Prostate gland (tissue), 2 donors: ENCODE results near the gene HDAC4. TPM values are rescaled to one million over a fixed set of nuclear protein-coding genes. Genes with fewer than 3 reads are reported as not detected.

ENCODE experiments used
- DNase-seq: peaks from one replicate; pipeline ENCODE4 v3.0.0-alpha.2; 2019; ENCODE audit warnings: low spot score
- H3K27ac ChIP-seq, 2 donors: fragments of 200-600 bp; sonication (generic); 2 replicates each; pipeline ENCODE4 v1.5.1; 2017 to 2019
- H3K27me3 ChIP-seq: fragments of 200-600 bp; sonication (generic); replicated peaks from 2 replicates; pipeline ENCODE4 v1.5.1; 2019; ENCODE audit not compliant: insufficient read depth
- H3K36me3 ChIP-seq, 2 donors: fragments of 200-600 bp; sonication (generic); 1 replicate in 1 of 2; 2 replicates in 1 of 2; pipeline versions ENCODE4 v1.5.1 to v1.8.1; 2017 to 2019
- H3K4me1 ChIP-seq: fragments of 200-600 bp; sonication (generic); replicated peaks from 2 replicates; pipeline ENCODE4 v1.5.1; 2019
- H3K4me3 ChIP-seq, 2 donors: fragments of 200-600 bp; sonication (generic); 2 replicates each; pipeline ENCODE4 v1.5.1; 2017 to 2019
- H3K9me3 ChIP-seq: fragments of 200-600 bp; sonication (generic); 2 replicates; pipeline ENCODE4 v1.5.1; 2017
- CTCF ChIP-seq, 4 experiments: fragments of 200-600 bp in 2 of 4; fragments of 450-650 bp in 2 of 4; sonication (generic) in 2 of 4; IDR thresholded peaks; 1 replicate in 3 of 4; 2 replicates in 1 of 4; pipeline ENCODE4 v1.5.1; 2016 to 2019; ENCODE audit warnings: antibody characterized with exemption in 4 of 4, mild to moderate bottlenecking in 2 of 4, moderate library complexity in 2 of 4
- POLR2A ChIP-seq: fragments of 450-650 bp; IDR thresholded peaks from one replicate; pipeline ENCODE4 v1.6.1; 2016; ENCODE audit warnings: antibody characterized with exemption, mild to moderate bottlenecking
- POLR2AphosphoS5 ChIP-seq: sonication (generic); formaldehyde crosslinking; IDR thresholded peaks from one replicate; pipeline ENCODE4 v1.6.1; 2017; ENCODE audit warnings: antibody characterized with exemption
- WGBS: methylation state at CpG from one replicate; pipeline ENCODE4 v1.1.5; 2018; 5-methylcytosine and 5-hydroxymethylcytosine counted together
- intact Hi-C: fragments of 100-400 bp; cut with DNase I; formaldehyde crosslinking; loops from one replicate; pipeline ENCODE4 v1.14.2; 2022
- total RNA-seq, 2 donors: library from RNA; depleted of rRNA; stranded (reverse); fragments of >200 nt; gene quantifications; one replicate each; pipeline ENCODE4 v1.1.0, GENCODE V29; 2016

HDAC4 gene
- total RNA-seq, 2 donors from 2014 or later, result 41.8 to 44.2 TPM

DNA sequence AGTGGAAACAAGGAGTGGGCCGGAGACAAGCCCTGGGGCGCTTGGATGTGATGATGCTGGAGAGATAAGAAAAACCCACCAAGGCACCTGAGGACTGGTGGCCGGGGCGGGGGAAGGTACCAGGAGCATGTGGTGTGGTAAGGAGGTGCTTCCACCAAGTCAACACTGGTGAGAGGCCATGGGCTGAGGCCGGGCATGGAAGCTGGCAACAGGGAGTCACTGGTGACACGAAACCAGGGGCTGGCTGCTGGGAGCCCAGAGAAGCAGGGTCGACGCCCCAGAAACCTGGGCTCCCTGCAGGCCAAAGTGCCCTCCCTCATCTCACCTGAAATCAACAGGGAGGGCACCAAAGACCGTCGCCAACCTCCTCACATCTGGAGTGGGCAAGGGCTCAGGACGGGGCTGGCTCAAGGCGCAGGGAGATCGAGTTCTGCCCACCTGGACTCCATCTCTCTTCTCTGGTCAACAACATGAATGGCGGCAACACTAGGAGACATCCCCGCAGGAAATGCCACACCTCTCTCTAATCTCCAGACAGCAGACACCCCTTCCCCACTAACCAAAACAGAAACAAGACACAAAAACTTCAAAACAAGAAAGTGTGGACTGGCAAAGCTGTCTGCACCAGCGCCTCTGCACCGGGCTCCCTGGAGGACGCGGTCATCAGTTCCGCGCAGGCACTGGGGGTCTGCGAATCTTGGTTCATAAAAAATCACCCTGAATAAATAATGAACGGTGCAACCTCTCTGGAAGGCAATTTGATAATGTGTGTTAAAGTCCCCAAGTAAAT is 185.5 kb downstream of the HDAC4 start:
- Histone ChIP-seq H3K4me1 (peaks cover 2% of the 10 kb centered on the region), H3K27me3 (no peaks in the 10 kb centered on the region), H3K4me3 (no peak overlapping the region), H3K9me3 (no peaks in the 10 kb centered on the region), H3K36me3 (no peaks in the 10 kb centered on the region), H3K27ac (no peak overlapping the region)
- WGBS, result 87% methylated on average over 23 of the region's 23 CpGs
- DNase-seq, result no peak
- no peak for TF ChIP-seq POLR2A
- no peak for TF ChIP-seq CTCF (IDR thresholded peaks at IDR 0.05)
- TF ChIP-seq POLR2AphosphoS5, result no peak
- intact Hi-C loops, result no loop called here

- Histone ChIP-seq H3K4me3 (no peak overlapping the region), H3K9me3 (no peaks in the 10 kb centered on the region), H3K4me1 (peaks cover 2% of the 10 kb centered on the region), H3K27ac (no peak overlapping the region), H3K36me3 (no peaks in the 10 kb centered on the region), H3K27me3 (no peaks in the 10 kb centered on the region)
- no peak for TF ChIP-seq POLR2A
- no peak for TF ChIP-seq CTCF (IDR thresholded peaks at IDR 0.05)
- TF ChIP-seq POLR2AphosphoS5, result no peak
- 87% methylated on average over 9 of the region's 9 CpGs for WGBS
- DNase-seq, result no peak
- intact Hi-C loops, result no loop called here
These were observed 186.1 kb downstream of the HDAC4 start for GRCh38 chr2:239214725-239215124.

- H3K27ac ChIP-seq, result no peak overlapping the region
These were observed 187.1 kb downstream of the HDAC4 start for GRCh38 chr2:239213643-239214101.

GRCh38 chr2:239212929-239213642 is 187.7 kb downstream of the HDAC4 start:
- Histone ChIP-seq H3K4me3 (no peak overlapping the region), H3K27me3 (no peaks in the 10 kb centered on the region), H3K27ac (no peak overlapping the region), H3K9me3 (no peaks in the 10 kb centered on the region), H3K4me1 (peaks cover 2% of the 10 kb centered on the region), H3K36me3 (no peaks in the 10 kb centered on the region)
- intact Hi-C loops, result no loop called here
- TF ChIP-seq POLR2A (no peak), POLR2AphosphoS5 (no peak), CTCF (IDR thresholded peaks at IDR 0.05) (no peak)
- 74% methylated on average over 19 of the region's 19 CpGs for WGBS
- no peak for DNase-seq

More at GRCh38 chr2:239213643-239214101, 187.1 kb downstream of the HDAC4 start:
- Histone ChIP-seq H3K4me3 (no peak overlapping the region), H3K9me3 (no peaks in the 10 kb centered on the region), H3K27me3 (no peaks in the 10 kb centered on the region), H3K4me1 (peaks cover 2% of the 10 kb centered on the region), H3K36me3 (no peaks in the 10 kb centered on the region)
- DNase-seq, result no peak
- TF ChIP-seq POLR2A (no peak), CTCF (IDR thresholded peaks at IDR 0.05) (no peak), POLR2AphosphoS5 (no peak)
- WGBS, result 78% methylated on average over 7 of the region's 7 CpGs
- intact Hi-C loops, result no loop called here
